ENCODE measurements around the gene BRI3BP.

DNA sequence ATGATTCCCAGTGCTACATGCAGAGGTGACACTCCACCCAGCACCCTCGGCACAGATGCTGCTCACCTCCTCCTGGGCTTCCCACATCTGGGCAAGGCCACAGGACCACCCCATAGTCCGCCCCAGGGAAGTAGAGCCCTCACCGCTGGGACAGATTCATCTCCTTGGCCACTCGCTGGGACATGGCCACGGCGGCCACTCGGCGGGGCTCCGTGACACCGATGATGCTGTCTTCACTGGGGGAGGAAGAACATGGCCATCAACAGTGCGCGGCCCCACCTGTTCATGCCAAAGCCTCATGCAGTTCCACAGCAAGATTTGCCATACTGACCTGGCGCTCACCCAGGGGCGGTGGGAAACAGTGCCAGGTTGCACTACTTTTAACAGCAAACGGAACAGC lies 18.2 kb upstream of the BRI3BP start:
- TF ChIP-seq, protein P1, sequence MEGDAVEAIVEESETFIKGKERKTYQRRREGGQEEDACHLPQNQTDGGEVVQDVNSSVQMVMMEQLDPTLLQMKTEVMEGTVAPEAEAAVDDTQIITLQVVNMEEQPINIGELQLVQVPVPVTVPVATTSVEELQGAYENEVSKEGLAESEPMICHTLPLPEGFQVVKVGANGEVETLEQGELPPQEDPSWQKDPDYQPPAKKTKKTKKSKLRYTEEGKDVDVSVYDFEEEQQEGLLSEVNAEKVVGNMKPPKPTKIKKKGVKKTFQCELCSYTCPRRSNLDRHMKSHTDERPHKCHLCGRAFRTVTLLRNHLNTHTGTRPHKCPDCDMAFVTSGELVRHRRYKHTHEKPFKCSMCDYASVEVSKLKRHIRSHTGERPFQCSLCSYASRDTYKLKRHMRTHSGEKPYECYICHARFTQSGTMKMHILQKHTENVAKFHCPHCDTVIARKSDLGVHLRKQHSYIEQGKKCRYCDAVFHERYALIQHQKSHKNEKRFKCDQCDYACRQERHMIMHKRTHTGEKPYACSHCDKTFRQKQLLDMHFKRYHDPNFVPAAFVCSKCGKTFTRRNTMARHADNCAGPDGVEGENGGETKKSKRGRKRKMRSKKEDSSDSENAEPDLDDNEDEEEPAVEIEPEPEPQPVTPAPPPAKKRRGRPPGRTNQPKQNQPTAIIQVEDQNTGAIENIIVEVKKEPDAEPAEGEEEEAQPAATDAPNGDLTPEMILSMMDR (IDR thresholded peaks at IDR 0.05), result no peak
- TF ChIP-seq POLR2A (IDR thresholded peaks at IDR 0.05), result no peak
